H9 (cell line): ENCODE results near the gene IQCB1. TPM values are rescaled to one million over a fixed set of nuclear protein-coding genes. Genes with fewer than 3 reads are reported as not detected.

ENCODE experiments used
- DNase-seq: peaks from one replicate; pipeline ENCODE4 v3.0.0-alpha.2; 2017
- H2AFZ ChIP-seq: one replicate; pipeline ENCODE4 v1.6.1; 2013; ENCODE audit warnings: mild to moderate bottlenecking, low read length, control low read depth, moderate library complexity
- H2AK5ac ChIP-seq: 2 replicates; pipeline ENCODE4 v1.6.1; 2013; ENCODE audit warnings: low read length, control low read depth, mixed read lengths; ENCODE audit not compliant: insufficient read length
- H2BK120ac ChIP-seq: one replicate; pipeline ENCODE4 v1.6.1; 2013; ENCODE audit warnings: low read depth, mild to moderate bottlenecking, low read length, control low read depth, inconsistent platforms; ENCODE audit not compliant: poor library complexity, severe bottlenecking
- H2BK12ac ChIP-seq: 2 replicates; pipeline ENCODE4 v1.6.1; 2013; ENCODE audit warnings: low read length, control low read depth, mixed read lengths, low read depth; ENCODE audit not compliant: insufficient read length
- H2BK15ac ChIP-seq: 2 replicates; pipeline ENCODE4 v1.6.1; 2013; ENCODE audit warnings: low read depth, low read length, control low read depth
- H2BK20ac ChIP-seq: one replicate; pipeline ENCODE4 v1.6.1; 2013; ENCODE audit warnings: low read depth, mild to moderate bottlenecking, low read length, control low read depth, inconsistent platforms; ENCODE audit not compliant: poor library complexity, severe bottlenecking
- H2BK5ac ChIP-seq: 2 replicates; pipeline ENCODE4 v1.6.1; 2013; ENCODE audit warnings: low read length, control low read depth, mixed read lengths; ENCODE audit not compliant: insufficient read length
- H3K14ac ChIP-seq: 2 replicates; pipeline ENCODE4 v1.6.1; 2013; ENCODE audit warnings: low read length, control low read depth; ENCODE audit not compliant: insufficient read depth
- H3K18ac ChIP-seq: 2 replicates; pipeline ENCODE4 v1.6.1; 2013; ENCODE audit warnings: low read depth, mild to moderate bottlenecking, mixed read lengths, low read length, control low read depth; ENCODE audit not compliant: insufficient read length
- H3K23ac ChIP-seq: 2 replicates; pipeline ENCODE4 v1.6.1; 2013; ENCODE audit warnings: low read length, control low read depth, mixed read lengths, low read depth; ENCODE audit not compliant: insufficient read length
- H3K23me2 ChIP-seq: 2 replicates; pipeline ENCODE4 v1.6.1; 2013; ENCODE audit warnings: low read depth, mild to moderate bottlenecking, mixed read lengths, low read length, control low read depth; ENCODE audit not compliant: insufficient read length, poor library complexity, severe bottlenecking
- H3K27ac ChIP-seq: 2 replicates; pipeline ENCODE4 v1.5.1; 2013; ENCODE audit warnings: low read length, control low read depth, mixed read lengths, low read depth; ENCODE audit not compliant: insufficient read length
- H3K27me3 ChIP-seq: 2 replicates; pipeline ENCODE4 v1.6.1; 2013; ENCODE audit warnings: low read length, control low read depth, inconsistent platforms; ENCODE audit not compliant: insufficient read depth
- H3K4ac ChIP-seq: 2 replicates; pipeline ENCODE4 v1.6.1; 2013; ENCODE audit warnings: low read depth, mild to moderate bottlenecking, control low read depth, inconsistent platforms, low read length, moderate library complexity
- H3K4me1 ChIP-seq: 2 replicates; pipeline ENCODE4 v1.6.1; 2013; ENCODE audit warnings: low read length, control low read depth, inconsistent platforms; ENCODE audit not compliant: insufficient read depth
- H3K4me2 ChIP-seq: 2 replicates; pipeline ENCODE4 v1.6.1; 2013; ENCODE audit warnings: low read length, control low read depth, mixed read lengths; ENCODE audit not compliant: insufficient read length, insufficient read depth
- H3K56ac ChIP-seq: 2 replicates; pipeline ENCODE4 v1.6.1; 2013; ENCODE audit warnings: low read depth, mild to moderate bottlenecking, mixed read lengths, low read length, control low read depth; ENCODE audit not compliant: insufficient read length
- H3K79me1 ChIP-seq: 2 replicates; pipeline ENCODE4 v1.6.1; 2013; ENCODE audit warnings: low read depth, mild to moderate bottlenecking, moderate library complexity, low read length, control low read depth, inconsistent platforms; ENCODE audit not compliant: insufficient read depth, poor library complexity, severe bottlenecking
- H3K79me2 ChIP-seq: 2 replicates; pipeline ENCODE4 v1.6.1; 2013; ENCODE audit warnings: low read length, control low read depth, inconsistent platforms; ENCODE audit not compliant: insufficient read depth
- H3K9ac ChIP-seq: 2 replicates; pipeline ENCODE4 v1.6.1; 2013; ENCODE audit warnings: low read length, control low read depth, mixed read lengths; ENCODE audit not compliant: insufficient read length; ENCODE audit errors: extremely low read depth
- H3K9me3 ChIP-seq: one replicate; pipeline ENCODE4 v1.6.1; 2013; ENCODE audit warnings: low read depth, low read length, inconsistent platforms; ENCODE audit not compliant: control insufficient read depth
- H3T11ph ChIP-seq: one replicate; pipeline ENCODE4 v1.6.1; 2013; ENCODE audit warnings: mild to moderate bottlenecking, low read length, control low read depth, inconsistent platforms
- H4K20me1 ChIP-seq: one replicate; pipeline ENCODE4 v1.6.1; 2013; ENCODE audit not compliant: control insufficient read depth, insufficient read length, insufficient read depth
- H4K5ac ChIP-seq: 2 replicates; pipeline ENCODE4 v1.6.1; 2013; ENCODE audit warnings: low read depth, mild to moderate bottlenecking, mixed read lengths, low read length, control low read depth; ENCODE audit not compliant: insufficient read length
- H4K8ac ChIP-seq: replicated peaks from 2 replicates; pipeline ENCODE4 v1.6.1; 2013; ENCODE audit warnings: low read length, control low read depth, mixed read lengths, low read depth; ENCODE audit not compliant: insufficient read length
- H4K91ac ChIP-seq: 2 replicates; pipeline ENCODE4 v1.6.1; 2013; ENCODE audit warnings: low read depth, mild to moderate bottlenecking, moderate library complexity, mixed read lengths, low read length, control low read depth; ENCODE audit not compliant: insufficient read length
- H3K27ac Mint-ChIP-seq, 3 experiments: 2 replicates in 2 of 3; 3 replicates in 1 of 3; pipeline ENCODE4 v1.8.0; 2020 to 2021; ENCODE audit warnings: mixed read lengths in 3 of 3, mild to moderate bottlenecking in 1 of 3, moderate library complexity in 1 of 3
- H3K27me3 Mint-ChIP-seq: 2 replicates; pipeline ENCODE4 v1.8.0; 2021; ENCODE audit warnings: low read depth, mild to moderate bottlenecking, moderate library complexity, mixed read lengths
- H3K36me3 Mint-ChIP-seq, 3 experiments: 2 replicates in 2 of 3; 3 replicates in 1 of 3; pipeline ENCODE4 v1.8.0; 2020 to 2021; ENCODE audit warnings: low read depth in 3 of 3, mixed read lengths in 3 of 3; ENCODE audit not compliant: insufficient read depth in 1 of 3
- H3K4me1 Mint-ChIP-seq, 2 experiments: 2 replicates each; pipeline ENCODE4 v1.8.0; 2020; ENCODE audit warnings: mixed read lengths in 2 of 2
- H3K4me3 Mint-ChIP-seq, 2 experiments: 2 replicates in 1 of 2; 3 replicates in 1 of 2; pipeline ENCODE4 v1.8.0; 2020 to 2021; ENCODE audit warnings: mild to moderate bottlenecking in 2 of 2, mixed read lengths in 2 of 2, moderate library complexity in 1 of 2
- H3K9me3 Mint-ChIP-seq, 2 experiments: 2 replicates in 1 of 2; 3 replicates in 1 of 2; pipeline ENCODE4 v1.8.0; 2020; ENCODE audit warnings: mild to moderate bottlenecking in 2 of 2, mixed read lengths in 2 of 2, moderate library complexity in 1 of 2
- WGBS: extraction: QIAGEN DNeasy Blood & Tissue Kit; methylation state at CpG from one replicate; pipeline ENCODE4 v1.1.7; 2013; ENCODE audit warnings: missing lambda C conversion rate, low lambda C conversion rate, mixed read lengths; ENCODE audit not compliant: insufficient read length; ENCODE audit errors: extremely low coverage; 5-methylcytosine and 5-hydroxymethylcytosine counted together
- total RNA-seq: library from RNA; stranded (reverse); gene quantifications from 2 replicates; pipeline ENCODE4 v1.2.1, GENCODE V29; 2021
- TF ChIP-seq, protein P1 (sequence below): fragments of 200-600 bp; sonication (generic); conservative IDR thresholded peaks from 3 replicates; pipeline ENCODE4 v1.8.0; 2021; ENCODE audit warnings: antibody characterized with exemption, mild to moderate bottlenecking

The IQCB1 gene
- total RNA-seq, 1 experiment from 2014 or later: 35.8 TPM

DNA sequence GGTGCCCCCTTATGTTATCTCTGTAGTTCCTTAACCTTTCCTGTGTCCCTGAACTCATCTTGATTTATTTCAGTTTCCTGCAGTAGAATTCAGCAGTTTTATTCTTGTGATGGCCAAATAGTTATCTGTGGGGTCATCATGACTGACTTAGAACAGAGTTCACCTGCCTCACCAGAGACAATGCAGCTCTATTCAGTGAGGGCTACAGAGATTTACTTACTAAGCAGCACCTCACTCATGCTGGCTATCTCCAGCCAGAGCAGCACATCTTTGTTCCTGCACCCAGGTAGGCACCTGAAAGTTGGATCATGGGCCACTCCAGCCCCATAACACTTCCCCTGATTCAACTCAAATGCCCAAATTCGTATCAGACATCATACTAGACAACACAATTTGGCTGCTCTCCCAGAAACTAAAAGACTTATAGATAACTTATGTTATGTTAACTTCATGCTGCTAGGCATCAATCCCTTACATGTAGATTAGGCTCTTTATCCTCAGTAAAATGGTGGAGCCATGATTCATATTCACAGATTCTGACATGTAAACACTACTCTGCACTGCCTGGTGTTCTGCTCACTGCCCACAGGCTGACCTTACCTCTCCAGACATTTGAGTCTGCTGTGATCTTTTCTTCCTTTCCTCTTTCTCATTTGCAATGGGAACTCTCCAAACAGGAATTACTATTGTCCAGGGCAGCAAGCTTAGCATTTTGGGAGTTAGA, 76.0 kb downstream of the IQCB1 start:
- no CpG with 5 or more reads among the region's 1 CpG for WGBS
- Mint-ChIP-seq H3K27me3 (no peaks in the 10 kb centered on the region; the same call in none of the 2 replicates), H3K27ac (peak overlapping the region in 1 of 3 experiments; percentile 74; a peak in 1 of 7 replicates), H3K9me3 (no peaks in the 10 kb centered on the region), H3K4me1 (0 out of 4 replicates have a peak, but pooled peaks cover 2% of the 10 kb centered on the region in 2 experiments), H3K36me3 (no peaks in the 10 kb centered on the region), H3K4me3 (no peak overlapping the region)
- Histone ChIP-seq H3K56ac (no peak overlapping the region), H3K9ac (no peak overlapping the region), H2BK15ac (no peak overlapping the region), H3K4me2 (no peak overlapping the region), H3K27ac (no peak overlapping the region), H3K14ac (no peak overlapping the region), H2AFZ (no peak overlapping the region), H2BK12ac (no peak overlapping the region), H3K27me3 (no peaks in the 10 kb centered on the region), H2BK20ac (no peak overlapping the region), H4K5ac (no peak overlapping the region), H3K4me1 (no peaks in the 10 kb centered on the region), H2AK5ac (no peak overlapping the region), H4K91ac (no peak overlapping the region), H3T11ph (no peak overlapping the region), H2BK5ac (no peak overlapping the region), H3K9me3 (no peaks in the 10 kb centered on the region), H3K23me2 (no peaks in the 10 kb centered on the region), H3K79me2 (no peaks in the 10 kb centered on the region), H3K4ac (no peak overlapping the region), H3K79me1 (no peaks in the 10 kb centered on the region), H4K20me1 (no peaks in the 10 kb centered on the region), H4K8ac (no peak overlapping the region), H2BK120ac (no peak overlapping the region), H3K23ac (no peak overlapping the region), H3K18ac (no peak overlapping the region)
- TF ChIP-seq, protein P1, sequence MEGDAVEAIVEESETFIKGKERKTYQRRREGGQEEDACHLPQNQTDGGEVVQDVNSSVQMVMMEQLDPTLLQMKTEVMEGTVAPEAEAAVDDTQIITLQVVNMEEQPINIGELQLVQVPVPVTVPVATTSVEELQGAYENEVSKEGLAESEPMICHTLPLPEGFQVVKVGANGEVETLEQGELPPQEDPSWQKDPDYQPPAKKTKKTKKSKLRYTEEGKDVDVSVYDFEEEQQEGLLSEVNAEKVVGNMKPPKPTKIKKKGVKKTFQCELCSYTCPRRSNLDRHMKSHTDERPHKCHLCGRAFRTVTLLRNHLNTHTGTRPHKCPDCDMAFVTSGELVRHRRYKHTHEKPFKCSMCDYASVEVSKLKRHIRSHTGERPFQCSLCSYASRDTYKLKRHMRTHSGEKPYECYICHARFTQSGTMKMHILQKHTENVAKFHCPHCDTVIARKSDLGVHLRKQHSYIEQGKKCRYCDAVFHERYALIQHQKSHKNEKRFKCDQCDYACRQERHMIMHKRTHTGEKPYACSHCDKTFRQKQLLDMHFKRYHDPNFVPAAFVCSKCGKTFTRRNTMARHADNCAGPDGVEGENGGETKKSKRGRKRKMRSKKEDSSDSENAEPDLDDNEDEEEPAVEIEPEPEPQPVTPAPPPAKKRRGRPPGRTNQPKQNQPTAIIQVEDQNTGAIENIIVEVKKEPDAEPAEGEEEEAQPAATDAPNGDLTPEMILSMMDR: no peak
- no peak for DNase-seq
